Sigmoid colon (tissue), 7 donors: ENCODE results near the gene KCNK13. TPM values are rescaled to one million over a fixed set of nuclear protein-coding genes. Genes with fewer than 3 reads are reported as not detected.

Source experiments
- DNase-seq: peaks from one replicate; pipeline ENCODE4 v3.0.0-alpha.2; 2019
- H3K27ac ChIP-seq, 4 donors: fragments of 200-600 bp; sonication (generic); one replicate each; pipeline ENCODE4 v1.5.1; 2016 to 2019; ENCODE audit warnings: mild to moderate bottlenecking in 1 of 4
- H3K27me3 ChIP-seq, 3 donors: fragments of 200-600 bp; sonication (generic); one replicate each; pipeline ENCODE4 v1.5.1; 2019; ENCODE audit warnings: mild to moderate bottlenecking in 1 of 3
- H3K36me3 ChIP-seq, 4 donors: fragments of 200-600 bp; sonication (generic); one replicate each; pipeline ENCODE4 v1.5.1; 2016 to 2019
- H3K4me1 ChIP-seq, 4 donors: fragments of 200-600 bp; sonication (generic); one replicate each; pipeline ENCODE4 v1.5.1; 2017 to 2019
- H3K4me3 ChIP-seq, 4 donors: fragments of 200-600 bp; sonication (generic); one replicate each; pipeline ENCODE4 v1.5.1; 2017 to 2019; ENCODE audit warnings: mild to moderate bottlenecking in 2 of 4, moderate library complexity in 1 of 4
- H3K9me3 ChIP-seq, 4 donors: fragments of 200-600 bp in 3 of 4; sonication (generic) in 3 of 4; one replicate each; pipeline versions ENCODE4 v1.5.1 to v1.6.1; 2013 to 2019
- EP300 ChIP-seq, 4 donors: sonication (generic); formaldehyde crosslinking; IDR thresholded peaks; one replicate each; pipeline ENCODE4 v1.6.1; 2017; ENCODE audit warnings: antibody characterized with exemption in 4 of 4
- POLR2A ChIP-seq, 2 donors: fragments of 450-650 bp; IDR thresholded peaks; one replicate each; pipeline ENCODE4 v1.6.1; 2016; ENCODE audit warnings: antibody characterized with exemption in 2 of 2, mild to moderate bottlenecking in 2 of 2, moderate library complexity in 2 of 2
- POLR2AphosphoS5 ChIP-seq, 4 donors: sonication (generic); formaldehyde crosslinking; IDR thresholded peaks; one replicate each; pipeline ENCODE4 v1.6.1; 2017; ENCODE audit warnings: antibody characterized with exemption in 4 of 4
- WGBS, 2 donors: extraction: QIAGEN DNeasy Blood & Tissue Kit; methylation state at CpG; one replicate each; pipeline ENCODE4 v1.1.7; 2013; 5-methylcytosine and 5-hydroxymethylcytosine counted together
- intact Hi-C: fragments of 100-400 bp; cut with DNase I; formaldehyde crosslinking; loops from one replicate; pipeline ENCODE4 v1.15.1; 2023
- polyA plus RNA-seq, 3 donors: library from polyadenylated mRNA; stranded (reverse); fragments of 200-250 nt; gene quantifications; one replicate each; pipeline ENCODE4 v1.2.3, GENCODE V29; 2013
- total RNA-seq, 4 donors: library from RNA; depleted of rRNA; stranded (reverse); fragments of >200 nt; gene quantifications; one replicate each; pipeline ENCODE4 v1.1.0, GENCODE V29; 2016
- TF ChIP-seq, protein P1 (sequence below), 4 experiments: fragments of 450-650 bp in 3 of 4; fragments of 200-600 bp in 1 of 4; IDR thresholded peaks; one replicate each; pipeline ENCODE4 v1.5.1; 2016 to 2019; ENCODE audit warnings: antibody characterized with exemption in 4 of 4, mild to moderate bottlenecking in 3 of 4, moderate library complexity in 2 of 4
- donor health status: healthy with polysubstance abuse.
- donor health status: Bipolar disorder and iron deficiency.
- donor health status: healthy.

KCNK13 gene
- total and polyA plus RNA-seq, 7 donors, result 0.51 to 1.4 (median 0.95) TPM; not detected in 2

DNA sequence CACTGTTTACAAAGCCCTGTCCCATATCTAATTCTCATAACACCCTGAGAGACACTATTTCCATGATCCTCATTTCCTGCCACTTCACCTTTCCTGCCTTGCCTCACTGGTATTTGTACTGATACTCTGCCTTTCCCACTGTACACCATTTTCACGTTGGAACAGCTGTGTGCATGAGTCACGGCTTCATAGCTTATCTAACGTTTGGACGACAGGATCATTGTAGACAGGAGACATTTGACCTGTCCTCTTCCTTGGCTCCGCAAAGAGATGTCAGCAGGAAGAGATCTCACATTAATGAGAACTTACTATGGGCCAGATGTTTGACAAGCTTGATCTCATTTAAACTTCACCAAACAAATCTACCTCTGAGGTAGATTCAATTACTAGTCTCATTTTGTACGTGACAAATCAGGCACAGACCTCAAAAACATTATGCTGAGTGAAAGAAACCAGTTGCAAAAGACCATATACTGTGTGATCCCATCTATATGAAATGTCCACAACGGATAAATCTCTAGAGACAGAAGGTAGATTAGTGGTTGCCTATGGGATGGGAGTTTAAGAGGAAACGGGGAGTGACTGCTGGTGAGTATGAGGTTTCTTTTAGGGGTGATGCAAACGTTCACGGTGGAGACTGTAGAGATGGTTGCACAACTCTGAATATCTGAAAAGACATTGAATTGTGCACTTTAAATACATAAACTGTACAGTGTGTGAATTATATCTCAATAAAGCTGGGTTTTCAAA is 71.2 kb downstream of the KCNK13 start:
- Histone ChIP-seq H3K4me1 (no peaks in the 10 kb centered on the region), H3K27ac (no peak overlapping the region), H3K9me3 (no peaks in the 10 kb centered on the region), H3K27me3 (peaks cover 0 to 8% (median 0%) of the 10 kb centered on the region in 3 donors), H3K4me3 (no peak overlapping the region), H3K36me3 (no peaks in the 10 kb centered on the region)
- TF ChIP-seq, protein P1, sequence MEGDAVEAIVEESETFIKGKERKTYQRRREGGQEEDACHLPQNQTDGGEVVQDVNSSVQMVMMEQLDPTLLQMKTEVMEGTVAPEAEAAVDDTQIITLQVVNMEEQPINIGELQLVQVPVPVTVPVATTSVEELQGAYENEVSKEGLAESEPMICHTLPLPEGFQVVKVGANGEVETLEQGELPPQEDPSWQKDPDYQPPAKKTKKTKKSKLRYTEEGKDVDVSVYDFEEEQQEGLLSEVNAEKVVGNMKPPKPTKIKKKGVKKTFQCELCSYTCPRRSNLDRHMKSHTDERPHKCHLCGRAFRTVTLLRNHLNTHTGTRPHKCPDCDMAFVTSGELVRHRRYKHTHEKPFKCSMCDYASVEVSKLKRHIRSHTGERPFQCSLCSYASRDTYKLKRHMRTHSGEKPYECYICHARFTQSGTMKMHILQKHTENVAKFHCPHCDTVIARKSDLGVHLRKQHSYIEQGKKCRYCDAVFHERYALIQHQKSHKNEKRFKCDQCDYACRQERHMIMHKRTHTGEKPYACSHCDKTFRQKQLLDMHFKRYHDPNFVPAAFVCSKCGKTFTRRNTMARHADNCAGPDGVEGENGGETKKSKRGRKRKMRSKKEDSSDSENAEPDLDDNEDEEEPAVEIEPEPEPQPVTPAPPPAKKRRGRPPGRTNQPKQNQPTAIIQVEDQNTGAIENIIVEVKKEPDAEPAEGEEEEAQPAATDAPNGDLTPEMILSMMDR (IDR thresholded peaks at IDR 0.05), result no peak
- TF ChIP-seq POLR2A (IDR thresholded peaks at IDR 0.05) (no peak), POLR2AphosphoS5 (IDR thresholded peaks at IDR 0.05) (no peak), EP300 (IDR thresholded peaks at IDR 0.05) (no peak)
- intact Hi-C loops, result no loop called here
- 76 to 77% methylated on average over 10 of the region's 10 CpGs for WGBS, 2 donors
- DNase-seq, result no peak

DNA sequence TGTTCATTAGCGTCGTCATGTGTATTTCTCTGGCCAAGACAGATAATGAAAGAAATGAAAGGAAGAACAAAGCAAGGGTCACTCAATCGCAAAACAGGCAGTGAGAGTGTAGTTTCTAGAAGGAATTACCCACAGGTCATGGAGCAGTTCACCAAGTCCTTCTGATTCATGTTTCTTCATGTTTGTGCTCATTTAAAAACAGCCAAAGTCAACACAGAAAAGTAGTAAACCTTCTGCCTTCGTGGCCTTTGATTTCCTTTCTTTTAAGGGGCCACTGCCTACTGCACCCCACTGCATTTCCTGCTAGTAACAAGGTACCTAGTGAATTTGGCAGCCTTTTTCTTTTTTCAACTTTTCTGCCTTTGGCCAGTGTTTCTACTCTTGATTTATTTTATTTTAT is 75.1 kb downstream of the KCNK13 start:
- no peak overlapping the region for H3K27ac ChIP-seq
- H3K9me3 ChIP-seq, result no peaks in the 10 kb centered on the region
- no peaks in the 10 kb centered on the region for H3K4me1 ChIP-seq
- H3K4me3 ChIP-seq, result no peak overlapping the region
- WGBS, 2 donors, result 60 to 72% methylated on average over 4 of the region's 4 CpGs
- H3K36me3 ChIP-seq, result no peaks in the 10 kb centered on the region
- peaks cover 0 to 5% (median 0%) of the 10 kb centered on the region in 3 donors for H3K27me3 ChIP-seq
- DNase-seq, result no peak
- intact Hi-C loops, result no loop called here
- no peak for TF ChIP-seq POLR2AphosphoS5 (IDR thresholded peaks at IDR 0.05)
- no peak for TF ChIP-seq POLR2A (IDR thresholded peaks at IDR 0.05)
- TF ChIP-seq, protein P1 (IDR thresholded peaks at IDR 0.05), result no peak
- TF ChIP-seq EP300 (IDR thresholded peaks at IDR 0.05), result no peak

DNA sequence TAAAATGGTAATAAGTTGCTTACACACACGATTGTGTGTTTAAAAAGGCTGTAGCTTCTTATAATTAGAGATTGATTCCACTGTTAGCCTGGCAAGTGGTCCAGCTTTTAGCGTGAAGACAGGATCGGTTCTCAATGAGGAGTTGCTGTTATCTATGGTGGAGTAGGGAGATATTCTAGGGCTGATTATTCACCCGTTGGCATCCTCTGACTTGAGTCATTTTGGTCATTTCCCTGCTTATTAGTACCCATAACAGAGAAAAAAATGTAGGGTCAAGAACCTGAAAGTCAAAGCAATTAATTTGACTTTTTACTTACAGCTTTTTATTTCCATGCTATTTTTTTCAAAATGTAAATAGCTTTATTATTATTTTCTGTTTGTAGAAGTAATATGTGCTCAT is 76.0 kb downstream of the KCNK13 start:
- WGBS, 2 donors, result 84 to 89% methylated on average over 4 of the region's 4 CpGs
- intact Hi-C loops, result no loop called here
- no peak for TF ChIP-seq POLR2A (IDR thresholded peaks at IDR 0.05)
- Histone ChIP-seq H3K9me3 (no peaks in the 10 kb centered on the region), H3K4me1 (no peaks in the 10 kb centered on the region), H3K4me3 (no peak overlapping the region), H3K27ac (no peak overlapping the region), H3K27me3 (peaks cover 0 to 5% (median 0%) of the 10 kb centered on the region in 3 donors), H3K36me3 (no peaks in the 10 kb centered on the region)
- DNase-seq, result no peak

DNA sequence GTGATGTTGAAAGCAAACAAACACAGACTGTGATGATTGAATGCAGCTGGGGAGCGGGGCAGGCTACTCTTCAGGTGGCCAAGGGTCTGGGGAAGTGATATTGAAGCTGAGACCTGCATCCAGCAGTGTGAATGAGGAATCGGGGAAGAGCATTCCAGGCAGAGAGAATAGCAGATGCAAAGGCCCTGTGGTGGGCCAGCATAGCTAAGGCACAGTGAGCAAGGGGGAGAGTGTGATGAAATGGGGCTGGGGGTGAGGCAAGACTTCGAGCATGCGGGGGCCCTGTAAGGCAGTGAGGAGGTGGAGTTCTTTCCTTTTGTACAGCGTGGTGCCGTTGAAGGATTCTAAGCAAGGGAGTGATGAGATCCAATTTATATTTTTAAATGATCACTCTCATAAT is 77.4 kb downstream of the KCNK13 start:
- no peak overlapping the region for H3K4me3 ChIP-seq
- no peaks in the 10 kb centered on the region for H3K36me3 ChIP-seq
- TF ChIP-seq, protein P1 (IDR thresholded peaks at IDR 0.05), result no peak
- TF ChIP-seq EP300 (IDR thresholded peaks at IDR 0.05) (no peak), POLR2AphosphoS5 (IDR thresholded peaks at IDR 0.05) (no peak), POLR2A (IDR thresholded peaks at IDR 0.05) (no peak)
- intact Hi-C loops, result no loop called here
- H3K4me1 ChIP-seq, result no peaks in the 10 kb centered on the region
- no peak overlapping the region for H3K27ac ChIP-seq
- no peaks in the 10 kb centered on the region for H3K9me3 ChIP-seq
- no peak for DNase-seq
- 83 to 89% methylated on average over 6 of the region's 6 CpGs for WGBS, 2 donors
- H3K27me3 ChIP-seq, result peaks cover 0 to 5% (median 0%) of the 10 kb centered on the region in 3 donors

DNA sequence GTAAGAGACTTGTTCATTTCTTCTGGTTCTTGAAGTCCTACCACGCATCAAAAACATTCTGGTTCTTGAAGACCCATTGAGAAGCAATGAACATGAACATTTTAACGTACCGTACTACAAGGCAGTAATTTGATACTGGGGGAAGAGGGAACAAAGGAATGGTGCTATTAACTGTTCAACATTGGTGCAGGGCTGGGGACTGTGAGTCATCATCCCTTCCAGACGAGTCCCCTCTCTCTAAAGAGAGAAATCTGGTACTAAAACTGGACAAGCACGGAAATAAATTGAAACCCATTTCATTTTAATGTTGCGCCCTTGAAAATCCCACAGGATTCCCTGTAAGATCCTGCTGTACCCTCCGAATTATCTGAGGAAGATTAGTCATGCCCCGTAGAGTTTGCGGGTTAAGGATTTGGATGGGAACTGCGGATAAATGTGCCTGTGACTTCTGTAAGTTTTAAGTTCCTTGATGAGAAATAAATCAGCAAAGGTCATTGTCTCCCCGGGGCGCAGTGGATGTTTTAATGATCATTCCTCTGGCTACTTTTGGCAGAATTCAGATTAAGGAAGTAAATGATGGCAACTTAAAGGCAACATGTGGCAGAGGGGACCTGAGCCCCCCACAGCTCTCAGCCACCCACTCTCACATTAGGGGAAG is 78.6 kb downstream of the KCNK13 start:
- intact Hi-C loops, result no loop called here
- no peaks in the 10 kb centered on the region for H3K36me3 ChIP-seq
- no peak overlapping the region for H3K27ac ChIP-seq
- no peaks in the 10 kb centered on the region for H3K4me1 ChIP-seq
- 71 to 72% methylated on average over 12 of the region's 12 CpGs for WGBS, 2 donors
- no peaks in the 10 kb centered on the region for H3K9me3 ChIP-seq
- no peak for DNase-seq
- TF ChIP-seq POLR2AphosphoS5 (IDR thresholded peaks at IDR 0.05) (no peak), POLR2A (IDR thresholded peaks at IDR 0.05) (no peak), EP300 (IDR thresholded peaks at IDR 0.05) (no peak)
- TF ChIP-seq, protein P1 (IDR thresholded peaks at IDR 0.05), result no peak
- peaks cover 0 to 5% (median 0%) of the 10 kb centered on the region in 3 donors for H3K27me3 ChIP-seq
- no peak overlapping the region for H3K4me3 ChIP-seq
